H7 (cell line): ENCODE measurements around the gene WIPF3. TPM values are rescaled to one million over a fixed set of nuclear protein-coding genes. Genes with fewer than 3 reads are reported as not detected.
"Not testable (repeated sequence)": the region's sequence is repeated elsewhere in the genome, so short reads cannot be mapped to it uniquely, and the experiment has no call there.

ENCODE experiments used
- DNase-seq: peaks from one replicate; pipeline ENCODE4 v3.0.0; 2012
- H3K27me3 ChIP-seq: 2 replicates; pipeline ENCODE4 v1.6.0; 2011; ENCODE audit warnings: mild to moderate bottlenecking, low read length; ENCODE audit not compliant: control insufficient read depth, insufficient read depth
- H3K36me3 ChIP-seq: replicated peaks from 2 replicates; pipeline ENCODE4 v1.5.1; 2011; ENCODE audit warnings: low read length; ENCODE audit not compliant: control insufficient read depth, insufficient read depth
- H3K4me3 ChIP-seq: 2 replicates; pipeline ENCODE4 v1.5.1; 2011; ENCODE audit warnings: low read depth, mild to moderate bottlenecking, control low read depth, low read length, moderate library complexity; ENCODE audit not compliant: insufficient read depth
- total RNA-seq: library from RNA; depleted of rRNA; stranded (reverse); fragments of >200 nt; shearing (Covaris generic); gene quantifications from 2 replicates; pipeline ENCODE4 v1.2.3, GENCODE V29; 2014

WIPF3 gene
- total RNA-seq, 1 experiment from 2014 or later = 1.4 TPM

- Histone ChIP-seq H3K4me3 (no peak overlapping the region), H3K36me3 (peaks cover 37% of the 10 kb centered on the region), H3K27me3 (no peaks in the 10 kb centered on the region)
- no peak for DNase-seq
Observed at GRCh38 chr7:29945259-29945809, 139.0 kb downstream of the WIPF3 start.

GRCh38 chr7:29946428-29947186, 140.3 kb downstream of the WIPF3 start:
- Histone ChIP-seq H3K27me3 (no peaks in the 10 kb centered on the region), H3K4me3 (no peak overlapping the region), H3K36me3 (peaks cover 42% of the 10 kb centered on the region)
- DNase-seq = peak; percentile 73

GRCh38 chr7:29948587-29948986, 142.3 kb downstream of the WIPF3 start:
- no peaks in the 10 kb centered on the region for H3K27me3 ChIP-seq
- no peak overlapping the region for H3K4me3 ChIP-seq
- peaks cover 34% of the 10 kb centered on the region for H3K36me3 ChIP-seq
- DNase-seq = no peak

GRCh38 chr7:29950480-29950879, 144.2 kb downstream of the WIPF3 start:
- Histone ChIP-seq H3K36me3 (peaks cover 25% of the 10 kb centered on the region), H3K4me3 (no peak overlapping the region), H3K27me3 (no peaks in the 10 kb centered on the region)
- no peak for DNase-seq

GRCh38 chr7:29951206-29951605, 144.9 kb downstream of the WIPF3 start:
- Histone ChIP-seq H3K4me3 (no peak overlapping the region), H3K27me3 (no peaks in the 10 kb centered on the region), H3K36me3 (peaks cover 26% of the 10 kb centered on the region)
- no peak for DNase-seq

- no peaks in the 10 kb centered on the region for H3K27me3 ChIP-seq
- peaks cover 22% of the 10 kb centered on the region for H3K36me3 ChIP-seq
- peak; percentile 30 for DNase-seq
Observed at GRCh38 chr7:29953726-29954347, 147.5 kb downstream of the WIPF3 start.

GRCh38 chr7:29955075-29955792, 148.9 kb downstream of the WIPF3 start:
- DNase-seq = no peak
- Histone ChIP-seq H3K36me3 (peaks cover 23% of the 10 kb centered on the region), H3K27me3 (no peaks in the 10 kb centered on the region), H3K4me3 (no peak overlapping the region)

More at GRCh38 chr7:29953726-29954347, 147.5 kb downstream of the WIPF3 start:
- no peak overlapping the region for H3K4me3 ChIP-seq

GRCh38 chr7:29955799-29956486, 149.6 kb downstream of the WIPF3 start:
- Histone ChIP-seq H3K36me3 (peaks cover 19% of the 10 kb centered on the region), H3K27me3 (no peaks in the 10 kb centered on the region), H3K4me3 (no peak overlapping the region)
- peak; percentile 28 for DNase-seq

- Histone ChIP-seq H3K4me3 (no peak overlapping the region), H3K27me3 (no peaks in the 10 kb centered on the region), H3K36me3 (peaks cover 15% of the 10 kb centered on the region)
- no peak for DNase-seq
Observed at GRCh38 chr7:29956487-29956836, 150.2 kb downstream of the WIPF3 start.

GRCh38 chr7:29957521-29958310, 151.4 kb downstream of the WIPF3 start:
- Histone ChIP-seq H3K4me3 (no peak overlapping the region), H3K36me3 (peaks cover 9% of the 10 kb centered on the region), H3K27me3 (no peaks in the 10 kb centered on the region)
- peak; percentile 34 for DNase-seq

- peak; percentile 41 for DNase-seq
- no peak overlapping the region for H3K4me3 ChIP-seq
- H3K27me3 ChIP-seq = no peaks in the 10 kb centered on the region
- H3K36me3 ChIP-seq = peaks cover 9% of the 10 kb centered on the region
Observed at GRCh38 chr7:29958667-29959358, 152.5 kb downstream of the WIPF3 start.

- H3K36me3 ChIP-seq, H3K4me3 ChIP-seq, H3K27me3 ChIP-seq, DNase-seq: not testable (repeated sequence)
Observed at GRCh38 chr7:29961611-29962010, 155.3 kb downstream of the WIPF3 start.

- peaks cover 7% of the 10 kb centered on the region for H3K36me3 ChIP-seq
- H3K27me3 ChIP-seq = no peaks in the 10 kb centered on the region
- no peak overlapping the region for H3K4me3 ChIP-seq
- no peak for DNase-seq
Observed at GRCh38 chr7:29962035-29962434, 155.7 kb downstream of the WIPF3 start.
